ENCODE results near the gene OPRL1.

OPRL1 gene

DNA sequence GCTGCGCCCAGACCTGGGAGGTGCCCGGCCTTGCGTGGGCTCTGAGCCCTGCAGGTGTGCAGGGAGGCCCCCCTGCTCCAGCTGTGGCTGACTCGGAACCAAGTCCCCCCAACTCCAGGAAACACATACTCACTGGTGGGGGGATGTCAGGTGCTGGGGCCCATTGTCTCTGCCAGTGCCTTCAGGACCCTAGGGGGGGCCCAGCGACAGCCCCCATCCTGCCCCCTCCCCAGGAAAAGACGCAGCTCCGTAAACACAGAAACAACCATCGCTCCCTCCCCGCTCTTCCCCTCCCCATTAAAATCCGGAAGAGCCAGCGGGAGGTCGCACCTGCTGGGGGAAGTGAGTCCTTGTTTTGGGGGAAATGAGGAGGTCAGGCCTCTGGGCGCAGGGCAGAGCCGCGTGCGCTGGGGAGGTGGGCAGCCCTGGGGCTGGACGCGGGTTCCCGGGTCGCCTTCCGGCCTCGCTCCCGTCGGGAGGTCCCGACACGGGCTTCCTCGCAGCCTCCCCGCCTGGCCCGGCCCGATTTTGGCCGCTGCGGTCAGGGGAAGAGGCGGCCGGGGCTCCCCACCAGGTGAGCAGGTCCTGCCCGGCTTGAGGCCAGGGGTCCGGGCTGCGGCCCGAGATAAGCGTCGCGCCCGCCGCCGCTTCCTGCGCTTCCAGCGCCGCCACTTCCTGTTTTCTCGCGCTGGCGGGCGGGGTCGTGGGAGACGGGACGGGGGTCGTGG lies 37.7 kb upstream of the OPRL1 start:
- no peak for DNase-seq

DNA sequence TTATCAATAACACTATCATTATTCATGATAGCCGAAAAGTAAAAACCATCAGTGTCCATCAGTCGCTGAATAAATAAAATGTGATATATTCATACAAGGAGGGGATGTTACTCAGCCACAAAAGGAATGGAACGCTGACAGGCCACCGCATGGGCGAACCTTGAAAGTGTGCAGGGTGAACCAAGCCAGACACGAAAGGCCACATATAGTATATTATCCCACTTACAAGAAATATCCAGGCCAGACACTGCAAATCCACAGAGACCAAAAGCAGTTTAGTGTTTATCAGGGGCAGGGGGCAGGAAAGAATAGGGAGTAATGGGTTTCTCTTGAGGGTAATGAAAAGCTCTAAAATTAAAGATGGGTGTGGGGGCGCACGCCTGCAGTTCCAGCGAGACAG lies 36.1 kb upstream of the OPRL1 start:
- DNase-seq, result no peak

DNA sequence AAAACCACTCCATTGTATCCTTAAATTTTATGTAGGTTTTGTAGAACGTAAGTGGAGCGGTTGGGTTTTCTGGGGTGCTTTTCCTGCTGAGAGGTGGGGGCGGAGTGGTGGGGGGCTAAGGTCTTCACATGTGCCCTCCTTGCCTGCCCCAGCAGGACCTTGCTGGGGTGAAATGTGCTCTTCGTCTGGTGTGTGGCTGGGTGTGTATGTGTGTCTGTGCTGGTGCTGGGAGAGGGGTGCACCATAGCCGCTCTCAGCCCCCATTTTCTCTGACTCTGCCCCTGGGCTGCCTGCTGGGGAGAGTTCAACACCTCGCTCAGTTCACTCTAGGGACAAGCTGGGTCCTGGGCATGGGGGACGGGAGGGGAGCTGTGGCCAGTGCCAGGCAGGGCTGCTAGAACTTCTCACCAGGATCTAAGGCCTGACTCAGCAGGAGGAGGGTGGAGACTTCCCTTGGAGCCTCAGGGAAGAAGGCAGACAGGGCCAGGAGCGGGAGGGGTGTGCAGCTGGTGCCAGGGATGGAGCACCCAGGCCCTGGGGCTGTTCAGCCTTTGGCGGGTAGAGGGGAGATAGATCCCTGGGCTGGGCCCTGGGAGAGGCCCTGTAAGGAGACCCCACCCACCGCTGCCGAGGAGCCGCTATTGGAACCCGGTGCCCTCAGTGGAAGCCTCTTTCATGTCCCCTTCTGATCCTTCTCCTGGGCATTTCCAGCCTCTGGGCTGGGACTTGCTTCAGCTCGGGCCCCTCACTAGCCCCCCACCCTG lies 35.2 kb upstream of the OPRL1 start:
- no peak for DNase-seq

DNA sequence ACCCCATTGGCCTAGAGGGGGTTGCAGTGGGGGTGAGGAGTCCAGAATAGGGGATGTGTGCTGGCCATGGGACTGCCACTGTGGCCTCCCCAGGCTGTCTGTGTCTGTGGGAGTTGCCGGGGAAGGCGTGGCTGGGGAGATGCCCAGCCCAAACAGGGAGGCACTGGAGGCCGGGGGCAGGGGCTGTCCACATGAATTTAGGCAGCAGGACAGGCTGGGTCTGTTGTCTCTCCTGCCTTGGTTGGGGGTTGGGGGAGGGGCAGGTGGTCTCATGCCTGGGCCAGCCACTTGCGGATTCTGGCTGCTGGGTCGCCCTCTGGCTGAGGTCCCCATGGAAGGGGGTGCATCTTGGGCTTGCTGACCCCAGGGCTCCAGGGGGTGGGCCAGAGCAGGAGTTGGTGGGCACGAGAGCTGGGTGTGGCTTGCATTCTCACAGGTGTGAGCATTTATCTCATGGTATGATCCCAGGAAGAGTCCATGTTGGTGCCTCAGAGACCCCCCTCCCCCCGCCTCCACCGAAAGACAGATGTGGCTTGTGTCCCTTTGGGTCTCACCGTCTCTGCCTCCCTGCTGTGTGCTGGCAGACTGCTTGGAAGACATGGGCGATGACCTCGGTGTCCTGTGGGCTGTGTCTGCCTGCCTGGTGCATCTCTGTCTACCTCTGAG lies 34.4 kb upstream of the OPRL1 start:
- DNase-seq, result no peak

DNA sequence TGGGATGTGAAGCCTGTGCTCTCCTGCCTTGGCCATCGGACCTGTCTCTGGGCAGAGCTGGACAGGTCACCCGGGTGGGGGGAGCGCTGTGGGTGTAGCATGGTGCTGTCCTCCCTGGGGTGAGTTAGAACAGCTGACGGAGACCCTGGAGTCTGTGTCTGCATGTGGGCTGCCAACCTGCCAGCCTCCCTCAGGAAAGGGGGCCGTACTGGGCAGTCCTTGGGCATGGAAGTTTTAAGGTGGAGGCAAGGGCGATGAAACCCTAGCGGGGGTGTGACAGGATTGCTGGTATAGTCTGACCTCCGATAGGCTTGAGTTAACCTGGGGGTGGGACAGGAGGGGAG lies 32.9 kb upstream of the OPRL1 start:
- DNase-seq, result no peak

DNA sequence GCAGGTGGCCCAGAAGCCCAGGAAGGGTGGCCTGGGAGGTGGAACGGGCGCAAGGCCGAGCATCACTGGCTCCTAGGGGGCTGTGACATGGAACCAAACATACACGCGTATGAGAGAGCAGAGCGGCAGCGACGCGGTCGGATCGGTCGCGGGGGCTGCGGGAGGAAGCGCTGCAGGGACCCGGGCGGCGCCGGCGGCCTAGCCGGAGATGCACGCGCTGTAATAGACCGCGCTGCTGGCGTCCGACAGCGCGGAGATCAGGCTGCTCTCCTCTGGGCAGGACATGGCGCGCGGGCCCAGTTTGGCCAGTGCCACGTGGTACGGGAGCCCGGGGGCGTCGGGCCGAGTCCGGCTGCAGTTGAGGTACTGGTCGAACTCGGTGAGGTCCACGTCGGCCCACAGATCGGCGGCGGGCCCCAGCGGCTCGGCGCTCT lies 31.9 kb upstream of the OPRL1 start:
- DNase-seq, result no peak

DNA sequence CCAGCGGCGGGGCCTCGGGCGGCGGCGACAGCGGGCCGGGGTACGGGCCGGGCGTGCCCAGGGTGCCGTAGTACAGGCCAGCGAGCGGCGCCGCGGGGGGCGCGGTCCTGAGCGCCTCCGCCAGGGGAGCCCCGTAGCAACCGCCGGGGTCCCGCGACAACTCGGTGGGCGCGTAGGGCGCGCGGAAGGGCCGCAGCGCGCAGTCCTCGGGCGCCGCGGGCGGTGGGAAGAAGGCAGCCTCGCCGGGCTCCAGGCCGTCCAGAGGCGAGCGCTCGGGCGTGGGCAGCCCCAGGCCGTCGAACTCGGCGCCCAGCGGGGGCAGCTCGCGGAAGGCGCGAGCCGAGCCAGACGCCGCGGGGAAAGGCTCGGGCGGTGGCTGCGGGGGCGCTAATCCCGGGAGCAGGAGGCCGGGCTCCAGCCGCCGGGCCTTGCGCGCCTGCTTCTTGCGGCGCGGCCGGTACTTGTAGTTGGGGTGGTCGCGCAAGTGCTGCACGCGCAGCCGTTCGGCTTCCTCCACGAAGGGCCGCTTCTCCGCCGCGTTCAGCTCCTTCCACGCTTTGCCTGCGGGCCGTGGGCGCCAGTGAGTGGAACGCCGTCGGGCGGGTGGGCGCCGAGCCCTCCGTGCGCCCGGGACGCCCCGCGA lies 31.4 kb upstream of the OPRL1 start:
- DNase-seq, result no peak

DNA sequence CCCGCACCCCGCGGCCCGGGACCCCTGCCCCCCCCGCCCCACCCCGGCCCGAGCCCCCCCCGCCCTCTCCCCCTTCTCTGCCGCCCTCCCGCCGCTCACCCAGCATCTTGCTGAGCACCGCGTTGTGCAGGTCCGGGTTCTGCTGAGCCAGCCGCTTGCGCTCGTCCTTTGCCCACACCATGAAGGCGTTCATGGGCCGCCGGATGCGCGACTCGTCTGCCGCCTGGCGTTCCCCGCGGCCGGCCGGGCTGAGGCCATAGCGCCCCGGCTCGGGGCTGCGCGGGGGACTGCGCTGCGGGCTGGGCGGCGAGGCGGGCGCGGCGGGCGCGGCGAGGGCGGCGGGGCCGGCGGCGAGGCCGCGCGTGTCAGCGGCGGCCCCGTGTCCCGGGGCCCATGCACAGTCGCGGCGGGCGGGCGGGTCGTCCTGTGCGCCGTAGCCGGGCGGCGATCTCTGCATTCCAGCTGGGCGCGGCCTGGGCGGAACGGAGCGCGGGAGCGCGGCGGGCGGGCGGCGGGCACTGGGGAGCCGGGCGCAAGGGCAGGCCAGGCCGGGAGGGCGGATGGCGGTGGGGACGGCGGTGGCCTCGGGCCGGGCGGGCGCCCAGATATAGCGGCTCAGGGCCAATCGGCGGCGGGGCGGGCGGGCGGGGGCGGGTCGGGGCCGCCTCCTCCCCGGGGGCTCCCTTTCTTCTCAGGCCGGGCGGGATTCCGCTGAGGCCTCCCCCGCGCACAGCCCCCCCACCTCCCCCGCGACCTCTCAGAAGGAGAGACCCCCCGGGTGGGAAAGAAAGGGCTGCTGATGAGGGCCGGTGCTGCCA lies 30.6 kb upstream of the OPRL1 start, which contains the start of gene SOX18:
TSS of gene SOX18 (minus strand) at position 580 of the 818 bp plus-strand sequence. CDS start at position 457, 123 bp downstream.
- no peak for DNase-seq

DNA sequence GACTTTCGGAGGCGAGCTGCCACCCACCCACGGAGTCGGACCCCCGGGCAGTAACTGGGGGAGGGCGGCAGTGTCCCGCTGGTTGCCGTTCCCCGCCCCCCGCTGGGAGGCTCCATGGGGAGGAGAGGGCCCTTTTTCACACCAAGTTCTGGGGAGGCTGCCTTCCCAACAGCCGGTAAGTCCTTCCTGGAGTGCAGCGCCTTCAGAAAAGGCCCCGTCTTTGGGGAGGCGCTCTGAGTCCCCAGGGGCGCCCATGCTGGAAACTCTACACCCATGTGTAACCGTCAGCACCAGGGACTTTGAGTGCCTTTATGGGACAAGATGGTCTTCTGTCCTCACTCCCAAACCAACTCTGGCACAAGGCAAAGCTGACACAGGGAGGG lies 30.0 kb upstream of the OPRL1 start:
- no peak for DNase-seq

DNA sequence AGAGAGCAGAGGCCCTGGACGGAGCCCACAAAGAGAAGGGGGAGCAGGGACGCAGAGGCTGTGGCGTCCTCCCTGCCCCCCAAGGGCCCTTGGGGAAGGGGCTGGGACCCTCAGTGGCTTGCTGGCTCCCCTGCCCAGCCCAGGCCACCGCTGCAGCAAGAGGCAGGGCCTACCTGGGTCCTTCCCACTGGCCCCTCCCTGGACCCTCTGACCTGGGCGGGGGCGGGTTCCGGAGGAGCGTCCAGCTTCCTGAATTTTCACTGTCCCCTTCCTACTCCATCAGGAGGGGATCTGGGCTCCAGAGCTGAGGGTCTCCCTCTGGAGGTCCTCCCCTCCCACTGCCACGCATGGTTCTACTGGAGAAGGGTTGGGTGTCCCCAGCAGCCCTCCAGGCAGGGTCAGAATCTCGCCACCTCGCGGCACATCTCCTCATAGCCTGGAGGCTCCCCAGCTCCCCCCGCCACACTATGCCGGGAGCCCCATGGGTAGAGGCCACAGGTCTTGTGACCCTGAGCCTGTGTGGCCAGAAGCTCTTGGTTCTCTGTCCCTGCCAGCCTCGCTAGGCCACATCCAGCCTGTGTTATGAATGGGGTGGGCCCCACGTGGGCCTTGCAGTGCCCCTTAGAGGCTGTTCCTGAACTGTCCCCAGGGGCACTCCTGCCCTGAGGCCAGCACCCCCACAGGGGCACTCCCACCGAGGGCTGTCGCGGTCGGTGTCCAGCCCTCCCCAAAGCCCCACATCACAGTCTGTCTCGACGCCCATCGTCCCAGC lies 29.4 kb upstream of the OPRL1 start:
- DNase-seq, result no peak

DNA sequence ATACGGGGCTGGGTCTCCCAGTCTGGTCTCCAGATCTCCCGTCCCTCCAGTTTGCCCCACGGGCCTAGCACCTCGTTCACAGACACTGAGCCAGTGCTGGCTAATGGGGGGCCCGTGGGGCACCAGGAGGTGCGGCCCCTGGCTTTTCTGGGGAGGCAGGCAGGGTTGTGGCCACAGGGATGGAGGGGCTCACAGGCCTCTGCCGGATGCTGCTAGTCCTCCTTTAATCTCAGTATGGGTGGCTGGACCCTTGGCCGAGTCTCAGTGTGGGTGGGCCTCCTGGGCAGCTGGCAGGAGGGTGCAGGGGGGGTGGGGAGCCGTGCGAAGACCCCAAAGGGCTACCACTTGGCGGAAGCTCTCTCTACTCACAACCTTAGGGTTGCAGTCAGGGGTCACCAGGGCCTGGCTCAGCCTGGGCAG lies 28.8 kb upstream of the OPRL1 start:
- DNase-seq, result no peak

DNA sequence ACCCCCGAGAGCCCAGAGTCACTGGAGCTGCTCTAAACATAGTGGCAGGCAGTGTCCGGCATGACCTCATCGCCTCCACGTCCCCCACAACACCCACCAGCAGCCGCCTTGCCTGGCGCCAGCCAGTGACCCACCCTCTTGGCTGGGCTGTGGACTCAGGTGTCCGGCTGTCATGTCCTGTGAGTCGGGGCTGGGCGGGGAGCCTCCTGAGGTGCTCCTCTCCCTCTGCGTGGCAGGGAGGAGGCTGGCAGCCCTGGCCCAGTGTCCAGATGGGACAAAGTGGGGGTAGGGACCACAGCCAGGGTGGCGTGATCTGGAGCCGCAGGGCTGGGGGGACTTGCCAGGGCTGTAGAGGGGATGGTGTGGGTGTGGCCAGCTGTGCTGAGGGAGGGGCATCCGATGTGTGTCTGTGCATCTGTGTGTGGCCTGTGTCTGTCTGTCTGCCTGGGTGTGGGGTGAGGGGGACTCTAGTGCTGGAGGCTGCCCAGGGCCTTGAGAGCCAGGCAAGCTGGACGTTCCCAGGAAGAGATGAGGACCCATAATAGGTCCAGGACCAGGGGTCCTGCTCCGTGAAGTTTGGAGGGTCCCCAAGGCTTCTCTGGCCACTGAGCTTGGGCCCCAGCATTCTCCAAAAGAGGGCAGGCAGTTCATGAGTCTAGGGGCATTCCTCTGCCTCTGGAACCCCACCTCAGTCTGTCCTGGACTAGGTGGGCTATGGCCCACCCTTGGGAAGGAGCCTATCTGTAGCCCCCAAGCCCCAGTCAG lies 28.1 kb upstream of the OPRL1 start:
- DNase-seq, result no peak

DNA sequence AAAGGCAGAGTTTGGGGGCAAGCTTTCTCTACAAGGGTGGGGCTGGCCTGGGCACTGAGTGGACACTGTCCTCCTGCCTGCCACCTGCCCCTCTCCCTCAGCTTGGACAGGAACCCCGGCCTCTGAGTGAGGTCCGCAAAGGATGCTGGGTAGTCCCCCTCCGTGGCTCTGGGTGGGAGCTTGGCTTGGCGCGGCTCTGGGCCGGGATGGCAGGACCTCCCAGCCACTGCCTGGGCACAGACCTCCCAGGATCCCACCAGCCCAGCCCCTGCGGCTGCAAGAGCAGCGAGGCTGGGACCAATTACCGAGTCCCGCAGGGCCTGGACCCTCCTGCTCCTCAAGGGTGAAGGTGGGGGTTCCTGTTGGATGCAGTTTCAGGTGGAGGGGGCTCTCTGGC lies 27.6 kb upstream of the OPRL1 start:
- DNase-seq, result no peak

DNA sequence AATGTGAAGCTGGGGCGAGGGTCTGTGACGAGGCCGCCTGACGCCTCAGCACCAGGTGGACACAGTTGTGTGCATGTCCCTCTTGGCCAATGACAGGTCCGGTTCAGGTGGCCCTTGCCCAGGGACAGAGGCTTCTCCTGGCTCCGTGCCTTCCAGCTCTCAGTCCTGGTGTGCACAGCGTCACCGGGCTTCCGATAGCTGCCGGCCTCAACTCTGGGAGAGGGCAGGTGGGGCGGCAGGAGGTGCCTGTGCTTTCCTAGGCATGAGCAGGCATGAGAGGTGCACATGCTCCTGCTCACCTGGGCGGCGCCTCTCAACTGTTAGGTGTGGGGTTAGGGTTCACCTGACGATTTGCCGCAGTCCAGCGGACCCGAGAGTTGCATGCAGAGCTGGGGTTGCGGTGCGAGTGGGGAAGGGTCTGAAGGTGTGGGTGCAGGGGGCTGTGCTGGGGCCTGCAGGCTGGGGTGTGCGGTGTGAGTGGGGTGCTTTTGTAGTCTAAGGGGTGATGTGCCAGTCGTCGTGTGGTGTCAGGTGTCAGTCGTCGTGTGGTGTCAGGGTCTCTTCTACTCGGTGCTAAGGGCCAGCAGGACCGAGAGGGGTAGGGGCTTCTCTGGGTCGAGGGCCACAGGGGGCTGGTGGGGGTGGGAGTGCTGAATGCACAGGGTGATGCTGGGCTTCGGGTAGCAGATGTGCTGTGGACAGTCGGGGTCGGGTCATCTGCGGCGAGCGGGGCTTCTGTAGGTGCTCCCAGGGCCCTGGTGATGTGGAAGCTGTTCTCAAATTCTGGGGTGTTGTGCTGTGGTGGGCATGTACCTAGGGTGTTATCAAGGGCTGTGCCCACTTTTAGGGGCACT lies 26.7 kb upstream of the OPRL1 start:
- no peak for DNase-seq

DNA sequence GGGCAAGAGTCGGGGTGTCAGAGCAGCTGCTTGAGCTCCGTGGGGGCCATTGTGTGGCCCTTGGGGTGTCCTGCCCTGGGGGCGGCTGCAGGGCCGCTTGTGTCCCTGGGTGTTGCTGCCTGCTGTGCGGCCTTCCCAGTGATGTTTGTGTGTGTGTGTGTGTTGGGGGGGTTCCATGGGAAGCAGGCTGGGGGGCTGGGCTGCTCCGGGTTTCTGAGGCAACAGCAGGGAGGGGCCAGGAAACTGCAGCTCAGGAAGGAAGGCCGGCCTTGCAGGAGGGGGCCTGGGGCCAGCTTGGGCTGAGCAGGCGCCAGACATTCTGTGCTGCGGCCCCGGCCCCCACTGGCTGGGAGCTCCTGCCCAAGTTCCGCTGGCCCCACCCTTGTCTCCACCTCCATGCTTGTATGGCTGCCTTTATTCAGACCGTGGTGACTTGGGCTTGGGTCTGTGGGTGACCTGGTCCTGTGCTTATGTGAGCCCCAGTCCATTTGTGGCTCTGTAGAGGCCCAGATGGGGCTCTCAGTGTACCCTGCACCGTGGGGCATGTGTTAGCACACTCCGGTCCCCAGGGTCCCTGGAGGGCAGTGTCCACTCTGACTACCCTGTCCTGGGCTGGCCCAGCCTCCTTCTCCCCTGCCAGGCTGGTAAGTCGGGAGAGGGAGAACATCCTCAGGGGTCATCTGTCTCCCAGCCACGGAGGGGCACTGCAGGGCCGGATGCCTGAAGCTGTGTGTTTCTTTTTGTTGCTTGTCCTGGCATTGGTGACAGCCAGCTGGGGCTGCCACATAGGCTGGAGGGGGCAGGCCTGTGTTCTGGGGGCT lies 25.8 kb upstream of the OPRL1 start:
- DNase-seq, result no peak

DNA sequence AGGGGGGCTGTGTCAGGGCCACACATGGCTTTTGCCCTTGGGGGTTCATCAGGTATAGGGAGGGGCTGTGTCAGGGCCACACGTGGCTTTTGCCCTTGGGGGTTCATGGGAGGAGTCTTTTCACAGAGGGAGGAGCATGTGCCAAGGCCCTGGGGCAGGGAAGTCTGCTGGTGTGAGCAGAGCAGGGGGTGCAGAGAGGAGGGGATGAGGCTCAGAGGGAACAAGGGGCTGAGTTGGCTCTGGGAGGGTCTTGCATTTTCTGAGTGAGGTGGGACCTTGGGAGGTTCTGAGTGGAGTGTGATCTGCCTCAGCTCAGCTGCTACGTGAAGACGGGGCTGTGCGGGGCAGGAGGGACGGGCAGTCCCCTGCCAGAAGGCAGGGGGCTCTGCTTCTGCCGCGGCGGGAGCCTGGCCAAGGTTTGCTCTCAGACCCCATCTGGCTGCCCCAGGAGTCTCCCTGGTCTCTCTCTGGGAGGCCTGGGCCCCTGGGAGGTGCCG lies 24.4 kb upstream of the OPRL1 start:
- no peak for DNase-seq

DNA sequence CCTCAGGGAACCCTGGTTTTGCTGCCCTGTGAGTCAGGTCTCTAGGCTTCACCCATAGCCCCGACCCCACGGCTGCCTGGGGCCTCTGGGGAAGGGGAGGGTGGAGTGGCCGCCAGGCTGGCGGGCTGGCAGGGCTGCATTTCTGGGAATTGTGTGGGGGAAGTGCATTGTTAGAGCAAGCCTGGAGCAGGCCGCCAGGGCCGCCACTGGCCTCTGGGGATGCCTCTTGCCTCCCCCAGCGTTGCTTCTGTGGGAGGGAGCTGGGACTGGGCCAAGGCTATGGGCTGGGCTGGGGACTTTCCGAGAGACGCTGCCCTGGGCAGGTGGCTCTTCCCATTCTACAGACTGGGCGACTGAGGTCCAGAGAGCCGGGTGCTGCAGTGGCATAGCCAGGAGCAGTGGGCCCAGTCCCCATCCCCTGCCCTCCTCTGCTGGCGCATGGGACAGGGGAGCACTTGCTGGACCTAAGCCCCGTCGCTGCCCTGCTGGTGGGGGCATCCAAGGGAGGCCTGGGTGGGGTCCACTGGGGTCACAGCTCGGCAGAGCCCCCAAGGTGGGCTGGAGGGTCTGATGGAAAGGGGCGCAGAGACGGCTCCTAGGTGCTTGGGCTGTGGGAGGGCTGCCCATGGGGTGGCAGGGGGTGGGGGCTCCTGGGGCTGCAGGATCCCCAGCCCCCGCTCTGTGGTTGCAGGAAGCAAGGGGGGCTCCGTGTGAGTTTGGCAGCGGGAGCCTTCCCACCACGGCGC lies 23.8 kb upstream of the OPRL1 start:
- DNase-seq, result no peak

DNA sequence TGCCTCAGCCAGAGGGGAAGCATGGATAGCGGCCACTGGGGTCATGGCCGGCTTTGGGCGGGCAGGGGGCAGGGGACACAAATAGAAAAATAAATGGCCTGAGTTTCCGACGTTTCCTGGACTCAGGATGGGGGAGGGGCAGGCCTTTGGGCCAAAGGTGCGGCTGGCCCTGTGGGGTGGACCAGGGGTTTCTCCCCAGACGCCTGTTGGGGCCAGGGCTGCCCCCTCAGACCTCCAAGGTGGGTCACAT lies 23.3 kb upstream of the OPRL1 start:
- DNase-seq, result no peak

All from NCI-H510A treated with DMSO at 0.1 percent for 48 hours (cell line).